NB4 (cell line): Measurements from ENCODE around the gene HNRNPDL.
A peak's percentile ranks its signal among the peaks of the same experiment; 100 is the strongest.
"Not testable (repeated sequence)": the region's sequence is repeated elsewhere in the genome, so short reads cannot be mapped to it uniquely, and the experiment has no call there.

Experiments
- DNase-seq: peaks from one replicate; pipeline ENCODE4 v3.0.0; 2010; ENCODE audit warnings: low read depth
- H3K4me3 ChIP-seq: one replicate; pipeline ENCODE4 v1.5.1; 2011; ENCODE audit warnings: mild to moderate bottlenecking, low read depth, low read length, moderate library complexity
- MYC ChIP-seq: IDR thresholded peaks from 2 replicates; pipeline ENCODE4 v1.6.1; 2011; ENCODE audit warnings: low read depth, low read length
- POLR2A ChIP-seq: IDR thresholded peaks from 2 replicates; pipeline ENCODE4 v1.6.1; 2011; ENCODE audit warnings: mild to moderate bottlenecking; ENCODE audit not compliant: insufficient read length; ENCODE audit errors: extremely low read depth
- TF ChIP-seq, protein P1 (sequence below): IDR thresholded peaks from 2 replicates; pipeline ENCODE4 v1.6.1; 2011; ENCODE audit warnings: low read depth, low read length
- TF ChIP-seq, protein P2 (sequence below): IDR thresholded peaks from one replicate; pipeline ENCODE4 v1.5.1; 2012; ENCODE audit warnings: low read depth, low read length

HNRNPDL gene

DNA sequence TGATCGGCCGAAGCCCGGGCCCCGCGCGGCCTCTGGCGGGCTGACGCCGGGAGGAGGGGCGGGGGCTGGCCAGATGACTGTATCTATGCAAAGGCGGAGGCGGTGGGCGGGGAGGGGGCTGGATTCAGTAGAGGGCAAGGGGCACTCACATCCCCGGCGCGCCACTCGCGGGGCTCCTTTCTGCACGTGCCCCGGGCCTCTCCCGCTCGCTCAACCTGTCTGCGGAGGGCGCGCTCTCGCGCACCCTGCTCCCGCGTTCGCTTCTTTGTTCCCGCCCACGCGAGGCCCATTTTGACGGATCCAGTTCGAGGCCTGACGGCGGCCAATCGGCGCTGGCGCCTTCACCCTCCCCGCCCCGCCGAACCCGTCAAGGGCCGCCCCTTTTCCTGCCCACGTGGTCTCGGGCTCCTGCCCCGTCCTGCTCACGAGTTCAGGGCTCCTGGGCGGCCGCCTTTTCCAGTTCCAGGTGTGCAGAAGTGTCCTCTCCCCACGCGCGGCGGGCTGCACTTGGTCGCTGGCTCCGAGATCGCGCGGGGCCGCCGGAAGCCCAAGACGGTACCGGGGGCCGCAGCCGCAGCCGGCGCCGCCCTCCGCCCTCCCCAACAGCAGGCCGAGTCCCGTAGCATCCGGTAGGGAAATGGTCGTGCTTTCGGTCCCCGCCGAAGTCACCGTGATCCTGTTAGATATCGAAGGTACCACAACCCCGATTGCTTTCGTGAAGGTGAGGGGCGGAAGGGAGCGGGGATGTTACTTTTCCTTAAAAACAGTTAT lies at the start of gene HNRNPDL, which contains the start of gene ENOPH1:
HNRNPDL (minus strand) TSS at position 270 of the 771 bp plus-strand sequence. CDS start 772 bp downstream, outside the sequence.
ENOPH1 (plus strand) TSS at position 398 of the 771 bp plus-strand sequence; CDS start at position 638, 240 bp downstream.
- TF ChIP-seq, protein P1, sequence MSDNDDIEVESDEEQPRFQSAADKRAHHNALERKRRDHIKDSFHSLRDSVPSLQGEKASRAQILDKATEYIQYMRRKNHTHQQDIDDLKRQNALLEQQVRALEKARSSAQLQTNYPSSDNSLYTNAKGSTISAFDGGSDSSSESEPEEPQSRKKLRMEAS: peak; percentile 96
- TF ChIP-seq POLR2A (peak; percentile 66), MYC (peak; percentile 88)
- TF ChIP-seq, protein P2, sequence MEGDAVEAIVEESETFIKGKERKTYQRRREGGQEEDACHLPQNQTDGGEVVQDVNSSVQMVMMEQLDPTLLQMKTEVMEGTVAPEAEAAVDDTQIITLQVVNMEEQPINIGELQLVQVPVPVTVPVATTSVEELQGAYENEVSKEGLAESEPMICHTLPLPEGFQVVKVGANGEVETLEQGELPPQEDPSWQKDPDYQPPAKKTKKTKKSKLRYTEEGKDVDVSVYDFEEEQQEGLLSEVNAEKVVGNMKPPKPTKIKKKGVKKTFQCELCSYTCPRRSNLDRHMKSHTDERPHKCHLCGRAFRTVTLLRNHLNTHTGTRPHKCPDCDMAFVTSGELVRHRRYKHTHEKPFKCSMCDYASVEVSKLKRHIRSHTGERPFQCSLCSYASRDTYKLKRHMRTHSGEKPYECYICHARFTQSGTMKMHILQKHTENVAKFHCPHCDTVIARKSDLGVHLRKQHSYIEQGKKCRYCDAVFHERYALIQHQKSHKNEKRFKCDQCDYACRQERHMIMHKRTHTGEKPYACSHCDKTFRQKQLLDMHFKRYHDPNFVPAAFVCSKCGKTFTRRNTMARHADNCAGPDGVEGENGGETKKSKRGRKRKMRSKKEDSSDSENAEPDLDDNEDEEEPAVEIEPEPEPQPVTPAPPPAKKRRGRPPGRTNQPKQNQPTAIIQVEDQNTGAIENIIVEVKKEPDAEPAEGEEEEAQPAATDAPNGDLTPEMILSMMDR: no peak
- peak; percentile 97 for DNase-seq
- peak within 1 kb of the TSS; percentile 91 for H3K4me3 ChIP-seq

DNA sequence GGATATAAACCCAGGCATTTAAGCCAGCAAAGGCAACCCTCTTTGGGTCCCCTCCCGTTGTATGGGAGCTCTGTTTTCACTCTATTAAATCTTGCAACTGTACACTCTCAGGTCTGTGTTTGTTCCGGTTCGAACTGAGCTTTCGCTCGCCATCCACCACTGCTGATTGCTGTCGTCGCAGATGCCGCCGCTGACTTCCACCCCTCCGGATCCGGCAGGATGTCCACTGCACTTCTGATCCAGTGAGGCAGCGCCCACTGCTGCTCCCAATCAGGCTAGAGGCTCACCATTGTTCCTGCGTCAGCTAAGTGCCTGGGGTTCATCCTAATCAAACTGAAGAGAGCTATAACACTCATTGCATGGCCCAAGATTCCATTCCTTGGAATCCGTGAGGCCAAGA lies 49.3 kb upstream of the HNRNPDL start:
- no peak overlapping the region for H3K4me3 ChIP-seq
- DNase-seq: no peak

DNA sequence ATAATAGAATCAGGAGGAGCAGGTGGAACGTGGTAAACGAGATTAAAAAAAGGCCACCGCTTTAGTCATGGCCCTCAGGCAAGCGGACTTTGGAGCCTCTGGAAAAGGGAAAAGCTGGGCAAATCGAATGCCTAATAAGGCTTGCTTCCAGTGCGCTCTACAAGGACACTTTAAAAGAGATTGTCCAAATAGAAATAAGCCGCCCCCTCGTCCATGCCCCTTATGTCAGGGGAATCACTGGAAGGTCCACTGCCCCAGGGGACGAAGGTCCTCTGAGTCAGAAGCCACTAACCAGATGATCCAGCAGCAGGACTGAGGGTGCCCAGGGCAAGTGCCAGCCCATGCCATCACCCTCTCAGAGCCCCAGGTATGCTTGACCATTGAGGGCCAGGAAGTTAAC lies 47.2 kb upstream of the HNRNPDL start:
- DNase-seq, H3K4me3 ChIP-seq: not testable (repeated sequence)

More for the DNA sequence above, 49.3 kb upstream of the HNRNPDL start:
- TF ChIP-seq, protein P1: no peak
- TF ChIP-seq POLR2A (no peak), MYC (no peak)
- TF ChIP-seq, protein P2: no peak

DNA sequence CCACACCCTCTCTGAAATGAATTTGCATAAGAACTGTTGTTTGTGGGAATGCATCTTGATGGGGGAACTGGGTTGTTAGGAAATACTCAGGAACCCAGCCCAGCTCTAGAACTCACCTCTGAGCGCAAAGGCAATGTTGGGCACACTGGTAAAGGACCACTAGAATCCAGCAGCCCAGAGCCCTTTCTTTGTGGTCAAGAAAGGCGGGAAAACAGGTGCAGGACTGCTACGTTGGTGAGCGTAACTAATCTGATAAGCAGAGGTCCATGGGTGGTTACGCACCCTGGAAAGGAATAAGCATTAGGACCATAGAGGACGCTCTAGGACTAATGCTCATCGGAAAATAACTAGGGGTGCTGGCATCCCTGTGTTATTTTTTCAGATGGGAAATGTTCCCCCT lies 45.7 kb upstream of the HNRNPDL start:
- not testable (repeated sequence) for DNase-seq, H3K4me3 ChIP-seq

DNA sequence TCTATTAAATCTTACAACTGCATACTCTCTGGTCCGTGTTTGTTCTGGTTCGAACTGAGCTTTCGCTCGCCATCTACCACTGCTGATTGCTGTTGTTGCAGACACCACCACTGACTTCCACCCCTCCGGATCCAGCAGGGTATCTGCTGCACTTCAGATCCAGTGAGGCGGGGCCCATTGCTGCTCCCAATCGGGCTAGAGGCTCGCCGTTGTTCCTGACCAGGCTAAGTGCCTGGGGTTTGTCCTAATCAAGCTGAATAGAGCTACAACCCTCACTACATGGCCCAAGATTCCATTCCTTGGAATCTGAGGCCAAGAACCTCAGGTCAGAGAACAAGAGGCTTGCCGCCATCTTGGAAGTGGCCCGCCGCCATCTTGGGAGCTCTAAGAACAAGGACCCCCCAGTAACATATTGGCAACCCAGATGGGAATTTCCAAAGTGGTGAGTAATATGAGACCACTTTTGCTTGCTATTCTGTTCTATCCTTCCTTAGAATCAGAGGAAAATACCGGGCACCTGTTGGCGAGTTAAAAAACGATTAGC lies 43.4 kb upstream of the HNRNPDL start:
- H3K4me3 ChIP-seq: no peak overlapping the region
- DNase-seq: no peak
- TF ChIP-seq POLR2A (no peak), MYC (no peak)
- TF ChIP-seq, protein P2: no peak
- TF ChIP-seq, protein P1: no peak

DNA sequence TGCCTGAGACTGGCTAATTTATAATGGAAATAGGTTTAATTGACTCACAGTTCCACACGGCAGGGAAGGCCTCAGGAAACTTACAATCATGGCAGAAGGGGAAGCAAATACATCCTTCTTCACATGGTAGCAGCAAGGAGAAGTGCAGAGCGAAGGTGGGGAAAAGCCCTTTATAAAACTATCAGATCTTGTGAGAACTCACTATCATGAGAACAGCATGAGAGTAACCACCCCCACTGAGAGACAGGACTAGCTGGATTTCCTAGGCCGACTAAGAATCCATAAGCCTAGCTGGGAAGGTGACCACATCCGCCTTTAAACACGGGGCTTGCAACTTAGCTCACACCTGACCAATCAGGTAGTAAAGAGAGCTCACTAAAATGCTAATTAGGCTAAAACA lies 42.8 kb upstream of the HNRNPDL start:
- DNase-seq, H3K4me3 ChIP-seq: not testable (repeated sequence)

DNA sequence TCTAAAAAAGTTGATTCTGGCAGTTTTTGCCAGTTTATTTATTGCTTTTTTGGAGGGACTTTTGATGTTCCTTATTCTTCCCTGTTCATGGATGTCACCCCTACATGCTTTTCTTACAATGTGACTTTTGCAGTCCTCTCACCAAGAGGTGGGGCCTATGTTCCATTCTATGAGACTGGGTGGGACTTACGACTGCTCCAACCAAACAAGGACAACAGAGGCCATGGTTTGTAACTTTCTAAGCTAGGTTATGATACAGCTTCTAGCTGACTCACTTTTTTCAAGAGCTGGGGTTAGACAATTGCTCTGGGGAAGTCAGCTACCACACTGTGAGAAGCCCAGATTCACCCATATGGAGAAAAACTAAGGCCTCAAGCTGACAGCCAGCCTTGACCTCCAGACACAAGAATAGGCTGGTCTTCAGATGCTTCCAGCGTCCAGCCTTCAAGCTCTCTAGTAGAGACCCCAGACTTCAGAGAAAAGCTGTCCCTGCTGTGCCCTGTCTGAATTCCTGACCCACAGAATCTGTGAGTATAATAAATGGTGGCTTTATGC lies 39.6 kb upstream of the HNRNPDL start:
- peak; percentile 26 for DNase-seq

More for the DNA sequence above, 39.6 kb upstream of the HNRNPDL start:
- TF ChIP-seq POLR2A: no peak
- TF ChIP-seq, protein P1: no peak
- no peak for TF ChIP-seq MYC
- TF ChIP-seq, protein P2: no peak
- H3K4me3 ChIP-seq: no peak overlapping the region
